Peyer's patch (tissue), 4 donors: ENCODE results near the gene METRNL.

Experiments
- CTCF ChIP-seq, 6 experiments: fragments of 450-650 bp in 4 of 6; fragments of 200-600 bp in 2 of 6; sonication (generic) in 1 of 6; IDR thresholded peaks; one replicate each; pipeline ENCODE4 v1.5.1; 2017 to 2019; ENCODE audit warnings: antibody characterized with exemption in 6 of 6, mild to moderate bottlenecking in 3 of 6, moderate library complexity in 1 of 6
- POLR2A ChIP-seq, 2 donors: fragments of 450-650 bp; IDR thresholded peaks; one replicate each; pipeline ENCODE4 v1.5.1; 2017; ENCODE audit warnings: antibody characterized with exemption in 2 of 2, mild to moderate bottlenecking in 2 of 2, moderate library complexity in 2 of 2

DNA sequence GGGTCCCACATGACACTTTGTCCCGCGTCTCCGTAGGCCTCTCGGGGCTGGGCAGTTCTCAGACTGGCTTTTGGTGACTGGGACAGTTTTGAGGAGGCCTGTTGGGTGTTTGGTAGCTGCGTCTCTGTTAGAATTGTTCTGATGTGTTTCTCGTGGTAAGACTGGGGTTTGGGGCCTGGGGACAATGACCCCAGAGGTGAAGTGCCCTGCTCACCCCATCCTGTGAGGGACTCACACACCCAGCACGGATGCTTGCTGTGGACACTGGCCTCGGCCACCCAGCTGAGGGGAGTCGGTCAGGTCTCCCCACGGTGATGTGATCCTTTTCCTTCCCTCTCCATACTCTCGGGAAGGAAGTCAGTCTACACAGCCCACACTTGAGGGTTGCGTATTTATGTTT lies 50.3 kb downstream of the METRNL start:
- TF ChIP-seq CTCF (IDR thresholded peaks at IDR 0.05) (no peak), POLR2A (IDR thresholded peaks at IDR 0.05) (no peak)
